ENCODE data around the gene ATF4.
"Not testable (repeated sequence)": the region's sequence is repeated elsewhere in the genome, so short reads cannot be mapped to it uniquely, and the experiment has no call there.

Gene ATF4

GRCh38 chr22:39510529-39511149 lies 9.7 kb upstream of the ATF4 start:
- DNase-seq (ENCODE audit: low read depth in 1 of 2, low spot score in 1 of 2) = no peak

GRCh38 chr22:39511226-39511625 lies 9.1 kb upstream of the ATF4 start:
- no peak for DNase-seq (ENCODE audit: low read depth in 1 of 2, low spot score in 1 of 2)

- no peak for DNase-seq (ENCODE audit: low read depth in 1 of 2, low spot score in 1 of 2)
Measured at GRCh38 chr22:39512026-39512425, 8.3 kb upstream of the ATF4 start.

GRCh38 chr22:39513791-39514190 lies 6.6 kb upstream of the ATF4 start:
- DNase-seq (ENCODE audit: low read depth in 1 of 2, low spot score in 1 of 2) = no peak

GRCh38 chr22:39514373-39514973 lies 5.9 kb upstream of the ATF4 start:
- no peak for DNase-seq (ENCODE audit: low read depth in 1 of 2, low spot score in 1 of 2)

- no peak for DNase-seq (ENCODE audit: low read depth in 1 of 2, low spot score in 1 of 2)
Measured at GRCh38 chr22:39515266-39516050, 4.9 kb upstream of the ATF4 start.

GRCh38 chr22:39517470-39517869 lies 2.9 kb upstream of the ATF4 start:
- no peak for DNase-seq (ENCODE audit: low read depth in 1 of 2, low spot score in 1 of 2)

GRCh38 chr22:39518144-39518786 lies 2.1 kb upstream of the ATF4 start:
- no peak for DNase-seq (ENCODE audit: low read depth in 1 of 2, low spot score in 1 of 2)

- no peak for DNase-seq (ENCODE audit: low read depth in 1 of 2, low spot score in 1 of 2)
Measured at GRCh38 chr22:39518996-39519680, 1.2 kb upstream of the ATF4 start.

GRCh38 chr22:39519681-39520225 lies 609 bp upstream of the ATF4 start:
- peak; percentile 86 to 91 for DNase-seq (ENCODE audit: low read depth in 1 of 2, low spot score in 1 of 2)

- DNase-seq (ENCODE audit: low read depth in 1 of 2, low spot score in 1 of 2) = not testable (repeated sequence)
Measured at GRCh38 chr22:39521106-39521885, 934 bp downstream of the ATF4 start.

GRCh38 chr22:39522091-39522490 lies 1.7 kb downstream of the ATF4 start:
- DNase-seq (ENCODE audit: low read depth in 1 of 2, low spot score in 1 of 2) = not testable (repeated sequence)

GRCh38 chr22:39522567-39523300 lies 2.4 kb downstream of the ATF4 start:
- no peak for DNase-seq (ENCODE audit: low read depth in 1 of 2, low spot score in 1 of 2)

GRCh38 chr22:39524089-39524752 lies 3.9 kb downstream of the ATF4 start:
- DNase-seq (ENCODE audit: low read depth in 1 of 2, low spot score in 1 of 2) = no peak

GRCh38 chr22:39524753-39525657 lies 4.6 kb downstream of the ATF4 start:
- DNase-seq (ENCODE audit: low read depth in 1 of 2, low spot score in 1 of 2) = no peak

GRCh38 chr22:39525658-39525975 lies 5.3 kb downstream of the ATF4 start:
- DNase-seq (ENCODE audit: low read depth in 1 of 2, low spot score in 1 of 2) = no peak

- no peak for DNase-seq (ENCODE audit: low read depth in 1 of 2, low spot score in 1 of 2)
Measured at GRCh38 chr22:39526736-39527171, 6.4 kb downstream of the ATF4 start.

GRCh38 chr22:39527481-39527961 lies 7.2 kb downstream of the ATF4 start:
- DNase-seq (ENCODE audit: low read depth in 1 of 2, low spot score in 1 of 2) = no peak

Measured in stimulated activated CD4-positive, alpha-beta T cell treated with anti-CD3 and anti-CD28 coated beads, Interleukin-15, amount 100 ng/mL, for 1 hour (primary cell).